ENCODE results near the gene PSMD1.

Gene PSMD1

DNA sequence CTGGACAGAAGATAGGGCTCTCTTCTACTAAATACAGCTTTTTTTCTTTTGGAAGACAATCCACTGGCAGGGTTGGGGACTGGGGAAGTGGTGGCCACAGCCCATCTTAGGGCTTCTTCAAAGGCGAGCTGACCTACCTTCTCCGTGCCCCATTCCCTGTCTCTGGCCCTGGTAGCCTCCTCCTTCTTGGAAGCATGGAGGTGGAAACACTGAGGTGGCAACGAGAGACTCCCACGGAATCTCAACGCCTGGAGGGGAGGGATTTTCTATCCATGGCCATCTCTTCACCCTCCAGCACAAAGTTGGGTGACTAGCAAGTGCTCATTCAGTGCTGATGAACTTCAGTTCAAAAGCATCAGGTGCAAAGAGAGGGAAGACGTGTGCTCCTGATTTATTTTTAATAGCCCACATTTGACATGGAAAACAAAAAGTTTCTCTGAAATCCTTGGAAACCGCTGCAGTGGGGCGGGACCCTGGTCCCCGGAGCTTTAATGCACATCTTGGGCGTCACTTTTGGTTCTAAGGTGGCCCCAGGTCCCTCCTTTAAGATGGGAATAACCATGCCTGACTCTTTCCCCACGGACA is 141.1 kb downstream of the PSMD1 start:
- Histone ChIP-seq H3K4me1 (ENCODE audit: control insufficient read depth in 1 of 2, insufficient read depth in 1 of 2, low read depth in 1 of 2, low read length in 1 of 2) (peaks cover 12 to 15% of the 10 kb centered on the region in 2 experiments), H3K36me3 (no peaks in the 10 kb centered on the region), H3K9me3 (no peaks in the 10 kb centered on the region), H3K4me3 (ENCODE audit: low read depth in 1 of 2, low read length in 1 of 2) (peak overlapping the region; percentile 75 to 94), H3K27ac (no peak overlapping the region), H3K27me3 (peaks cover 15% of the 10 kb centered on the region)
- TF ChIP-seq, protein P1, sequence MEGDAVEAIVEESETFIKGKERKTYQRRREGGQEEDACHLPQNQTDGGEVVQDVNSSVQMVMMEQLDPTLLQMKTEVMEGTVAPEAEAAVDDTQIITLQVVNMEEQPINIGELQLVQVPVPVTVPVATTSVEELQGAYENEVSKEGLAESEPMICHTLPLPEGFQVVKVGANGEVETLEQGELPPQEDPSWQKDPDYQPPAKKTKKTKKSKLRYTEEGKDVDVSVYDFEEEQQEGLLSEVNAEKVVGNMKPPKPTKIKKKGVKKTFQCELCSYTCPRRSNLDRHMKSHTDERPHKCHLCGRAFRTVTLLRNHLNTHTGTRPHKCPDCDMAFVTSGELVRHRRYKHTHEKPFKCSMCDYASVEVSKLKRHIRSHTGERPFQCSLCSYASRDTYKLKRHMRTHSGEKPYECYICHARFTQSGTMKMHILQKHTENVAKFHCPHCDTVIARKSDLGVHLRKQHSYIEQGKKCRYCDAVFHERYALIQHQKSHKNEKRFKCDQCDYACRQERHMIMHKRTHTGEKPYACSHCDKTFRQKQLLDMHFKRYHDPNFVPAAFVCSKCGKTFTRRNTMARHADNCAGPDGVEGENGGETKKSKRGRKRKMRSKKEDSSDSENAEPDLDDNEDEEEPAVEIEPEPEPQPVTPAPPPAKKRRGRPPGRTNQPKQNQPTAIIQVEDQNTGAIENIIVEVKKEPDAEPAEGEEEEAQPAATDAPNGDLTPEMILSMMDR (IDR thresholded peaks at IDR 0.05), result no peak

DNA sequence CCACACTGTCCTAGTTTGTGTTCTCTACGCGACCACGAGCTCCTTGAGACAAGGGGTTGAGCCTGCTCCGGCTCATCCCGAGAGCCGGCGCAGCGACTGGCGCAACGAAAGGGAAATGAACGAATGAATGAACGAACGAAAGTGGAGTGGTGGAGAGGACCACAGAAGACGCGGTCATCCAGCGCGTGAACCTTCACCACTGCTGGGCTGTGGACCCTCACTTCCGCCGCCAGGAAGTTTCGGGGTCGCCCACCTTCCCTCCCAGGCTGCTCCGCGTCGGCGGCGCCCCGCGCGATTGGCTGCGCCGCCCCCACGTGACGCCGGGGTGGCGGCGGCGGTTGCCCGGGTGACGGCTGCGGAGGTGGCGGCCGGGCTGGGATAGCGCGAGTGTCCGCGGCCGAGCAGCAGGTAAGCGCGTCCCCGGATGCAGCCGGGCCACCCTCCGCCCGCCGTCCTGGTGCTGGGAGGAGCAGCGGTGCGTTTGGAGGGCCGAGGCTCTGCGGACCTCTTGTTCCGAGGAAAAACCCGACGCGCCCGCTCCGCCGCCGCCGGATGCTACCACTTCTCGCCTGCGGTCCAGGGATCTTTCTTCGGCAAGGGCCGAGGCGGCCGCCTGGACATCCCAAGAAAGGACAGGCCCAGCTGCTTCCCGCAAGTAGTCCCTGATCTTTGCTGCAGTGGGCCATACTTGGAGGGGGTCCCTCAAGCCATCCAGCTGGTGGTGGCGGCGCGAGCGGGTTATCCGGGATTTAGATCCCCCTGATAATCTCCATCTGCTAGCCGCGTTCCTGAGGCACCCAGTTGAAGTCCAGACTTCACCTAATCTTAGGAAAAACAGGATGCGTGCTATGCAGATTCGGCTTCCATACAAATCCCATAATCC is 141.9 kb downstream of the PSMD1 start, which contains the start of gene ARMC9:
Gene ARMC9 (plus strand): TSS at position 341 of the 883 bp plus-strand sequence. CDS start 7,608 bp downstream, outside the sequence.
- TF ChIP-seq, protein P1 (IDR thresholded peaks at IDR 0.05), result no peak
- Histone ChIP-seq H3K9me3 (no peaks in the 10 kb centered on the region), H3K4me1 (ENCODE audit: control insufficient read depth in 1 of 2, insufficient read depth in 1 of 2, low read depth in 1 of 2, low read length in 1 of 2) (peaks cover 12 to 15% of the 10 kb centered on the region in 2 experiments), H3K27me3 (peaks cover 15% of the 10 kb centered on the region), H3K27ac (no peak within 1 kb of the TSS), H3K4me3 (ENCODE audit: low read depth in 1 of 2, low read length in 1 of 2) (peak within 1 kb of the TSS; percentile 75 to 94), H3K36me3 (no peaks in the 10 kb centered on the region)

DNA sequence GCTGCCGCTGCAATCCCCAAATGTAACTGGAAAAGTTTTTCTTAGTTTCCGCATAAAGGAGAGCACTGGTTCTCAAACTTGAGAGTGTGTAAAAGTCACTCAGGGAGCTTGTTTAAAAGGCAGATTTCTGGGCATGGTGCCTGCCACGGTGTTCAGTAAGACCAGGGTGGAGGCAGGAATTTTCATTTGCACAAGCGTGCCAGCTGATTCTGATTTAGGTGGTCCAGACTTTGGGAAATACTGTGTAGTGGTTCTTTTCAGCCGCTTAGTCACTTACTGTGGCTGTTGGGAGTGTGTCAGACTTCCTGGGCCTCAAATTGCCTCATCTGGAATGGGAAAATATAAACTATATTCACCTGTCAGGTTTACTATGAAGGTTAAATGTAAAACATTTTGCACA is 142.6 kb downstream of the PSMD1 start:
- H3K27ac ChIP-seq, result no peak overlapping the region

DNA sequence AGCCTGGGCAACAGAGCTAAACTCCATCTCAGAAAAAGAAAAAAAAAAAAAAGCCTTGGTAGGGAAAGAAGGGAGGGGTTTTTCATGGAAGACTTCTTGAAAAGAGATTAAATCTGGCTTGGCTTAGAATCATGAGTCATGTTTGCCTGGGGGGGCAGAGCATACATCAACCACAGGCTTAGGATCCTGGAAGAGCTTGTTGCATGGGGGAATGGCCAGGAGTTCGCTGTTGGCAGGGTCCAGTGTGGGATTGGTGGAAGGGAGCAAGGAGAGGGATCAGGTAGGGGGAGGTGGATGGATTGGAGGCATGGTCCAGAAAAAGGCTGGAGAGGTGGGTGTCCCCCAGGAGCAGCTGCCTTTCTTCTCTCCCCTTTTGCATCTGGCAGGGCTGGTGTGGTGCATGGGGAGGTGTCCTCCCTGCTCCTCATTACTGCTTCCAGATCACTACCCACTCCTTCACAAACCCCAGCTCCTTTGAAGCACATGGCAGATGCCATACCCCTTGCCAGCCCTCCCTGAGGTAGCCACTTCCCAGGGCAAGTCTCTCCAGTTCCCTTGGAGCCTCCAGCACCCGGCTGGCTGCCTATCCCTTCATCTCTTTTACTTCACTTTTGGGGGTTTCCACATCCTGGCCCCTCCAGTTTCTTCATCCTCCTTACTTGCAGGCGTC is 144.3 kb downstream of the PSMD1 start:
- no peak overlapping the region for H3K27ac ChIP-seq
- no peak overlapping the region for H3K4me3 ChIP-seq (ENCODE audit: low read depth in 1 of 2, low read length in 1 of 2)

More for the DNA sequence above, 142.6 kb downstream of the PSMD1 start:
- TF ChIP-seq, protein P1 (IDR thresholded peaks at IDR 0.05), result no peak
- Histone ChIP-seq H3K4me1 (ENCODE audit: control insufficient read depth in 1 of 2, insufficient read depth in 1 of 2, low read depth in 1 of 2, low read length in 1 of 2) (peaks cover 12 to 15% of the 10 kb centered on the region in 2 experiments), H3K36me3 (no peaks in the 10 kb centered on the region), H3K4me3 (ENCODE audit: low read depth in 1 of 2, low read length in 1 of 2) (peak overlapping the region; percentile 75 to 94), H3K27me3 (peaks cover 15% of the 10 kb centered on the region), H3K9me3 (no peaks in the 10 kb centered on the region)

DNA sequence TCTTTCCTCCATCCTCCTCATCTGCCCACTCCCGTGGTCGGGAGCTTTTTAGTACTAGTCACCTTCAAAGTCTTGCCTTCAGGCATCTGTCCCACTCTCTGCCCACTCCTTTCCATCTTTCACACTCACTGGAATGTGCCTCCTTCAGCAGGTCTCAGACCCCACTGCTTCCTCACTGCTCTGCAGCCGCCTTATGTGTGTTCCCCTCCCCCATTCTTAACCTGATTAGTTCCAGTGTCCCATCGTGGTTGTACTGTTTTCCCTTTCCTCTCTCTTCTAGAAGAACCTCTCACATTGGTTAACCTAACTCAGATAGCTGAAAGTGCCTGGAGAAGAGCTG is 144.8 kb downstream of the PSMD1 start:
- no peaks in the 10 kb centered on the region for H3K36me3 ChIP-seq
- peaks cover 12 to 15% of the 10 kb centered on the region in 2 experiments for H3K4me1 ChIP-seq (ENCODE audit: control insufficient read depth in 1 of 2, insufficient read depth in 1 of 2, low read depth in 1 of 2, low read length in 1 of 2)
- no peak overlapping the region for H3K27ac ChIP-seq
- no peaks in the 10 kb centered on the region for H3K9me3 ChIP-seq
- H3K4me3 ChIP-seq (ENCODE audit: low read depth in 1 of 2, low read length in 1 of 2), result no peak overlapping the region
- TF ChIP-seq, protein P1 (IDR thresholded peaks at IDR 0.05), result no peak
- peaks cover 11% of the 10 kb centered on the region for H3K27me3 ChIP-seq

More for the DNA sequence above, 144.3 kb downstream of the PSMD1 start:
- H3K27me3 ChIP-seq, result peaks cover 15% of the 10 kb centered on the region
- peaks cover 12 to 15% of the 10 kb centered on the region in 2 experiments for H3K4me1 ChIP-seq (ENCODE audit: control insufficient read depth in 1 of 2, insufficient read depth in 1 of 2, low read depth in 1 of 2, low read length in 1 of 2)
- TF ChIP-seq, protein P1 (IDR thresholded peaks at IDR 0.05), result no peak
- no peaks in the 10 kb centered on the region for H3K9me3 ChIP-seq
- no peaks in the 10 kb centered on the region for H3K36me3 ChIP-seq
